A549 (cell line): ENCODE data around the gene NR1D1.

Source experiments
- CBX8 ChIP-seq: fragments of 200-600 bp; sonication (generic); IDR thresholded peaks from 2 replicates; pipeline ENCODE4 v1.6.1; 2016
- FOSB ChIP-seq: fragments of 250-450 bp; sonication (Bioruptor Pico); IDR thresholded peaks from 2 replicates; pipeline ENCODE4 v1.5.0; 2020; ENCODE audit warnings: mild to moderate bottlenecking, moderate library complexity
- JUN ChIP-seq, 2 experiments: fragments of >200 bp; sonication (Bioruptor Twin); formaldehyde crosslinking; IDR thresholded peaks; 2 replicates in 1 of 2; 3 replicates in 1 of 2; pipeline ENCODE4 v1.6.1; 2016 to 2017
- MAFK ChIP-seq: fragments of 450-650 bp; IDR thresholded peaks from 2 replicates; pipeline ENCODE4 v1.6.1; 2014; ENCODE audit not compliant: partially characterized antibody
- NR3C1 ChIP-seq: fragments of >200 bp; sonication (Bioruptor Twin); formaldehyde crosslinking; IDR thresholded peaks from 3 replicates; pipeline ENCODE4 v1.6.1; 2017
- POLR2A ChIP-seq: IDR thresholded peaks from 2 replicates; pipeline ENCODE4 v1.6.1; 2012; ENCODE audit warnings: mild to moderate bottlenecking, low read length
- RARB ChIP-seq: fragments of 250-450 bp; sonication (Bioruptor Pico); IDR thresholded peaks from 2 replicates; pipeline ENCODE4 v1.8.0; 2021; ENCODE audit warnings: mild to moderate bottlenecking, moderate library complexity
- RCOR1 ChIP-seq: fragments of 150-350 bp; IDR thresholded peaks from 2 replicates; pipeline ENCODE4 v1.6.1; 2014; ENCODE audit warnings: antibody characterized with exemption, low read length, low read depth
- TP53 ChIP-seq: fragments of 250-450 bp; sonication (Bioruptor Pico); IDR thresholded peaks from 2 replicates; pipeline ENCODE4 v1.5.0; 2021; ENCODE audit warnings: mild to moderate bottlenecking, moderate library complexity
- TF ChIP-seq, protein P1 (sequence below): fragments of >200 bp; sonication (Bioruptor Twin); formaldehyde crosslinking; IDR thresholded peaks from 3 replicates; pipeline ENCODE4 v1.5.1; 2016
- TF ChIP-seq, protein P2 (sequence below): IDR thresholded peaks from 2 replicates; pipeline ENCODE4 v1.6.1; 2012

DNA sequence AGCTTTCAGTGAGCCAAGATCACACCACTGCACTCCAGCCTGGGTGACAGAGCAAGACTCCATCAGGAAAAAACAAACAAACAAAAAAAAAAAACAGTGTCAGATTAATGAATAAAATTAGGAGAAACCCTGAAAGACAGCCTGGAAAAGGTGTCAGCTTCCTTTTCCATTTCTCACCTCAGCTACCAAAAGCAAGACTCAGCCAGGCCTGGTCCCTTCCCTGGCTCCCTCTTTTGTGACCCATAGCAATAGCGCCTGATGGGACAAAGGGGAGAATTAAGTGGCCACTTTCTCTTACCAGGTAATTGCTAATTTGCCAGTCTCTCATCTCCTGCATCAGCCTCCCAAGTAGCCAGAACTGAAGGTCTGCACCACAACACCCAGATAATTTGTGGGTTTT, 41.5 kb downstream of the NR1D1 start:
- TF ChIP-seq, protein P1, sequence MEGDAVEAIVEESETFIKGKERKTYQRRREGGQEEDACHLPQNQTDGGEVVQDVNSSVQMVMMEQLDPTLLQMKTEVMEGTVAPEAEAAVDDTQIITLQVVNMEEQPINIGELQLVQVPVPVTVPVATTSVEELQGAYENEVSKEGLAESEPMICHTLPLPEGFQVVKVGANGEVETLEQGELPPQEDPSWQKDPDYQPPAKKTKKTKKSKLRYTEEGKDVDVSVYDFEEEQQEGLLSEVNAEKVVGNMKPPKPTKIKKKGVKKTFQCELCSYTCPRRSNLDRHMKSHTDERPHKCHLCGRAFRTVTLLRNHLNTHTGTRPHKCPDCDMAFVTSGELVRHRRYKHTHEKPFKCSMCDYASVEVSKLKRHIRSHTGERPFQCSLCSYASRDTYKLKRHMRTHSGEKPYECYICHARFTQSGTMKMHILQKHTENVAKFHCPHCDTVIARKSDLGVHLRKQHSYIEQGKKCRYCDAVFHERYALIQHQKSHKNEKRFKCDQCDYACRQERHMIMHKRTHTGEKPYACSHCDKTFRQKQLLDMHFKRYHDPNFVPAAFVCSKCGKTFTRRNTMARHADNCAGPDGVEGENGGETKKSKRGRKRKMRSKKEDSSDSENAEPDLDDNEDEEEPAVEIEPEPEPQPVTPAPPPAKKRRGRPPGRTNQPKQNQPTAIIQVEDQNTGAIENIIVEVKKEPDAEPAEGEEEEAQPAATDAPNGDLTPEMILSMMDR = no peak
- TF ChIP-seq CBX8 = no peak
- TF ChIP-seq, protein P2, sequence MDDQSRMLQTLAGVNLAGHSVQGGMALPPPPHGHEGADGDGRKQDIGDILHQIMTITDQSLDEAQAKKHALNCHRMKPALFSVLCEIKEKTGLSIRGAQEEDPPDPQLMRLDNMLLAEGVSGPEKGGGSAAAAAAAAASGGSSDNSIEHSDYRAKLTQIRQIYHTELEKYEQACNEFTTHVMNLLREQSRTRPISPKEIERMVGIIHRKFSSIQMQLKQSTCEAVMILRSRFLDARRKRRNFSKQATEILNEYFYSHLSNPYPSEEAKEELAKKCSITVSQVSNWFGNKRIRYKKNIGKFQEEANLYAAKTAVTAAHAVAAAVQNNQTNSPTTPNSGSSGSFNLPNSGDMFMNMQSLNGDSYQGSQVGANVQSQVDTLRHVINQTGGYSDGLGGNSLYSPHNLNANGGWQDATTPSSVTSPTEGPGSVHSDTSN = no peak
- no peak for TF ChIP-seq POLR2A
- no peak for TF ChIP-seq RARB (CRISPR knock-in tag)
- TF ChIP-seq MAFK = no peak
- TF ChIP-seq RCOR1 = no peak
- no peak for TF ChIP-seq JUN (IDR thresholded peaks at IDR 0.05)
- no peak for TF ChIP-seq FOSB (CRISPR knock-in tag)
- no peak for TF ChIP-seq TP53 (CRISPR knock-in tag)
- TF ChIP-seq NR3C1 = no peak
